NT2/D1 (cell line): ENCODE measurements around the gene NRDC.
"Not testable (repeated sequence)": the region's sequence is repeated elsewhere in the genome, so short reads cannot be mapped to it uniquely, and the experiment has no call there.

Source experiments
- DNase-seq: peaks from one replicate; pipeline ENCODE4 v3.0.0-alpha.2; 2011; ENCODE audit warnings: low read depth, low spot score
- H3K27me3 ChIP-seq: 2 replicates; pipeline ENCODE4 v1.6.0; 2011; ENCODE audit warnings: mild to moderate bottlenecking; ENCODE audit not compliant: insufficient read length, insufficient read depth
- H3K36me3 ChIP-seq: 2 replicates; pipeline ENCODE4 v1.6.1; 2011; ENCODE audit warnings: mild to moderate bottlenecking, low read length, mixed read lengths; ENCODE audit not compliant: insufficient read depth, insufficient read length
- H3K4me1 ChIP-seq: 2 replicates; pipeline ENCODE4 v1.5.1; 2011; ENCODE audit not compliant: insufficient read depth, insufficient read length
- H3K4me3 ChIP-seq: 2 replicates; pipeline ENCODE4 v1.5.1; 2011; ENCODE audit warnings: low read depth; ENCODE audit not compliant: insufficient read length
- H3K9ac ChIP-seq: 2 replicates; pipeline ENCODE4 v1.6.0; 2011; ENCODE audit warnings: low read depth; ENCODE audit not compliant: insufficient read length
- H3K9me3 ChIP-seq: 2 replicates; pipeline ENCODE4 v1.5.1; 2011; ENCODE audit warnings: mild to moderate bottlenecking, low read length; ENCODE audit not compliant: insufficient read depth
- SUZ12 ChIP-seq: IDR thresholded peaks from 2 replicates; pipeline ENCODE4 v1.6.1; 2011; ENCODE audit not compliant: insufficient read length, insufficient read depth; ENCODE audit errors: extremely low read depth
- YY1 ChIP-seq: IDR thresholded peaks from 2 replicates; pipeline ENCODE4 v1.6.1; 2011; ENCODE audit not compliant: insufficient read length, insufficient read depth
- ZNF274 ChIP-seq: IDR thresholded peaks from 2 replicates; pipeline ENCODE4 v1.6.1; 2011; ENCODE audit warnings: mild to moderate bottlenecking, low read depth, low read length

Gene NRDC

GRCh38 chr1:51839094-51839493, 39.4 kb downstream of the NRDC start:
- Histone ChIP-seq H3K9ac (no peak overlapping the region), H3K4me3 (no peak overlapping the region), H3K4me1 (no peaks in the 10 kb centered on the region), H3K36me3 (peaks cover 68% of the 10 kb centered on the region), H3K9me3 (no peaks in the 10 kb centered on the region), H3K27me3 (no peaks in the 10 kb centered on the region)
- no peak for DNase-seq
- no peak for TF ChIP-seq SUZ12
- no peak for TF ChIP-seq ZNF274
- no peak for TF ChIP-seq YY1

DNA sequence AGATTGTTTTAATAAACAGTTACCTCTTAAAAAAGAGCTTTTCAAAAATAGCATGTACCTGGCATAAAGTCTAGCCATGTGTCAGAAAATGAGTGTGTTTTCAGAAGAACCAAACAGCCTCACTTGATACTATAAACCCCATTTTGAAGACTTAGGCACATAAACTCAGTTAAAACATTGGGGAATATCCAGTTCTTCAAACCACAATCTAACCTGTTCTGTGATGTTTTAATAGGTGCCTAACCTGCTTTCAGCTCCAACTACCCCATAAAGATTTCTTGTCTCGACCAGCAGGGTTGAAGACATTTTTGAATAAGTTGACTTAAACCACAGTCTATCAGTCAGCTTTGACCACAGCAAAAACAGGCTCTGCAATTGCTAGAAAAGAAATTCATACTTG, 41.3 kb downstream of the NRDC start:
- Histone ChIP-seq H3K36me3 (peaks cover 85% of the 10 kb centered on the region), H3K4me1 (no peaks in the 10 kb centered on the region), H3K9ac (no peak overlapping the region), H3K4me3 (no peak overlapping the region), H3K9me3 (no peaks in the 10 kb centered on the region), H3K27me3 (no peaks in the 10 kb centered on the region)
- TF ChIP-seq SUZ12 (no peak), YY1 (no peak), ZNF274 (no peak)
- no peak for DNase-seq

DNA sequence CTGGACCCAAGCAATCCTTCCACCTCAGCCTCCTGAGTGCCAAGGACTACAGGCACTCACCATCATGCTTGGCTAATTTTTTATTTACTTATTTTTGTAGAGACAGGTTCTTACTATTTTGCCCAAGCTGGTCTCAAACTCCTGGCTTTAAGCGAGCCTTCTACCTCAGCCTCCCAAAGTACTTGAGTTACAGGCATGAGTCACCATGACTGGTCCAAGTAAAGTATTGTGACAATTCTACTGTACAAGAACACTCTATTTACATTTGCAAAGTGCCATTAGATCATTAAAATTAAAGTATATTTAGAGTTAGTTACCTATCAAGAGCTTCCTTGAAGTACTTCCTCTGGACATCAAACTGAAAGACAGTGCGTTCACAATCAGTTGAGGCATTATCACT, 44.8 kb downstream of the NRDC start:
- Histone ChIP-seq H3K9me3 (no peaks in the 10 kb centered on the region), H3K9ac (no peak overlapping the region), H3K4me3 (no peak overlapping the region), H3K4me1 (no peaks in the 10 kb centered on the region), H3K36me3 (peaks cover 88% of the 10 kb centered on the region), H3K27me3 (no peaks in the 10 kb centered on the region)
- DNase-seq = no peak
- TF ChIP-seq ZNF274 = no peak
- TF ChIP-seq SUZ12 = no peak
- TF ChIP-seq YY1 = no peak

GRCh38 chr1:51829058-51829457, 49.5 kb downstream of the NRDC start:
- Histone ChIP-seq H3K4me1 (no peaks in the 10 kb centered on the region), H3K27me3 (no peaks in the 10 kb centered on the region), H3K36me3 (peaks cover 82% of the 10 kb centered on the region), H3K9me3 (no peaks in the 10 kb centered on the region), H3K9ac (no peak overlapping the region), H3K4me3 (no peak overlapping the region)
- DNase-seq = no peak
- no peak for TF ChIP-seq YY1
- TF ChIP-seq SUZ12 = no peak
- TF ChIP-seq ZNF274 = no peak

DNA sequence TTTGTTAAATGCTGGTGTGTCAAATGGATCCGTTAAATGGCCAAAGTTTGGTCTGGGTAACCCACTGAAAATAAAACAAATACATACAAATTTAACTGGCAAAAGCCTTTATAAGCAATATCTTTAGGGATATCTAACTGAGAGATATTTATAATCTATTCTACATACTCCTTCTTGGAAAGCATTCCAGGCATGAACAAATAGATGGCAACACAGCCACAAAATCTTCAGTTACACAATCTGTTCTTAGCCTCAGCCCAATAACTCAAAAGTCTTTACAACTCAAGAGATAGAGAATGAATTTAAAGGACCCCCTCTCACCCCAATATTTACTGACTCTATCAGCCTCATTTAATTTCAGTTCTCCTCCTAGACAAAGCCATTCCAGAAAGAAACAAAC, 58.7 kb downstream of the NRDC start:
- no peak overlapping the region for H3K9ac ChIP-seq
- no peaks in the 10 kb centered on the region for H3K27me3 ChIP-seq
- H3K36me3 ChIP-seq = peaks cover 73% of the 10 kb centered on the region
- H3K4me3 ChIP-seq = no peak overlapping the region
- DNase-seq = no peak
- H3K9me3 ChIP-seq = no peaks in the 10 kb centered on the region
- H3K4me1 ChIP-seq = no peaks in the 10 kb centered on the region
- TF ChIP-seq ZNF274 = no peak
- TF ChIP-seq YY1 = no peak
- TF ChIP-seq SUZ12 = no peak

- peaks cover 76% of the 10 kb centered on the region for H3K36me3 ChIP-seq
- H3K27me3 ChIP-seq, H3K9ac ChIP-seq, H3K4me3 ChIP-seq, H3K4me1 ChIP-seq, H3K9me3 ChIP-seq, DNase-seq: not testable (repeated sequence)
Observed at GRCh38 chr1:51819021-51819420, 59.5 kb downstream of the NRDC start.

DNA sequence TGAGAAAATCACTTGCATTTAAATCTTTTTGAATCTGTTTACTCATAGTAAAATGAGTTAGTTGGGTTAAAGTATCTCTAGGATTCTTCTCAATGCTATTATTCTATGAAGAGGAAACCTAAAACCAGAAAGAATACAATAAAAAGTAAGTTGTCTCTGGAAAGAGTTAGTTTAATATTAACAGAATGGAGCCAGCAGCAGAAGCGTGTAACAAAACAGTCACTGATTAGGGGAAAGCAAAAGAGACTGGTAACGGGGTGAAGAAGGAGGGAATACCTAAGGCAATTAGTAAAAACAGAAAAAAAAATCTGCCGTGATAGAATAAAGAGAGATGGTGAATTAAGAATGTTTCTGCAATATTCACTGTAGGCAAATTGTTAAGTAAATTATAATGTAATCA, 60.0 kb downstream of the NRDC start:
- Histone ChIP-seq H3K9me3 (no peaks in the 10 kb centered on the region), H3K9ac (no peak overlapping the region), H3K4me1 (no peaks in the 10 kb centered on the region), H3K36me3 (peaks cover 76% of the 10 kb centered on the region), H3K27me3 (no peaks in the 10 kb centered on the region), H3K4me3 (no peak overlapping the region)
- no peak for DNase-seq
- TF ChIP-seq YY1 (no peak), SUZ12 (no peak)

DNA sequence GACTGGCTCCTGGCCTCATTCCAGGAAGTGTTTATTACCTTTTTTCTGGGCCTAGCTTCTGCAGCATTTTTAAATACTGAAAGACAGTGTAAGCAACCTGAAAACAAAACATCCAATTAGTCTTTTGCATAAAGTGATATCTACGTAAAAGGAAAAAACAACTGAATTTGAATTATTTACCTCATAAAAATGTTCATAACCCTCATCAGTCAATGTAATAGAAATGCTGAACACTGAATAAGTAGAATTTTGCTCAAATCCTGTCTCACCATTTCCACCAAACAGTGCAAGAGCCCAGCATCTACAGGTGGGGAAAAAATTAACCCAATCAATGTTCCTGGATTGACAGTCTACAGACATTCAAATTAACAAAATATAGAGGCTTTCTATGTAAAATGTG, 64.0 kb downstream of the NRDC start:
- Histone ChIP-seq H3K4me1 (no peaks in the 10 kb centered on the region), H3K9me3 (no peaks in the 10 kb centered on the region), H3K9ac (no peak overlapping the region), H3K4me3 (no peak overlapping the region), H3K27me3 (no peaks in the 10 kb centered on the region), H3K36me3 (peaks cover 90% of the 10 kb centered on the region)
- TF ChIP-seq SUZ12 (no peak), ZNF274 (no peak), YY1 (no peak)
- DNase-seq = no peak
